Activated CD4-positive, CD25-positive, alpha-beta regulatory T cell treated with anti-CD3 and anti-CD28 coated beads, Interleukin-2, amount 50 U/mL, for 72 hours (primary cell): ENCODE results near the gene NARS2.

Experiments
- DNase-seq: peaks from one replicate; pipeline ENCODE4 v3.0.0; 2021

The NARS2 gene

DNA sequence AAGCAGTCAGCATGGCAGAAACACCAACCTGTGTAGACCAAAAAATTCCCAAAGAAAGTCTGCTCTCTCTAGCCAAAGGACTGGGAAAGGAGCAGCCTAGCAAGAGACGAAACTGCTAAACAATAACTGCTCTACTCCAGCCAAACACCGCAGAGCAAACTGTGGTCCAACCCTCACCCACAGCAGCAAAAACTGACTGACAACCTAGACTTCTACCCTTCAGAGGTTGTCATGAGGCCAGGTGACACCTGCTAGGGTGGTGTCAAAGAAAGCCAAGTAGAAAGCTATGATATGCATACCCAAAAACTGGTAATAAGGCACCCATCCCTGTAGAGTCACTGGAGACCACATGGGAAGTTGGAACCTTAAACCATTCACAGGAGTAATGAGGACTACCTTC, 168.9 kb downstream of the NARS2 start:
- DNase-seq: no peak

DNA sequence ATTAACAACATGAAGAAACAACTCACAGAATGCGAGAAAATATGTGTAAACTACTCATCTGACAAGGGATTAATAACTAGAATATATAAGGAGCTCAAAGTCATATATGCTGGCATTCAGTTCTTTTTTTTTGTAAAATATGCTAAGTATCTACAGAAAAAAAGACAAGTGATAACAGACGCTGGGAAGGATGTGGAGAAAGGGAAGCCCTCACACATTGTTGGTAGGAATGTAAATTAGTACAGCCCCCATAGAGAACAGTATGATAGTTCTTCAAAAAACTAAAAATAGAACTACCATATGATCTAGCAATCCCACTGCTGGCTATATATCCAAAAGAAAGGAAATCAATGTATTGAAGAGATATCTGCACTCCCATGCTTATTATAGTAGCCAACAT, 170.9 kb downstream of the NARS2 start:
- DNase-seq: no peak

DNA sequence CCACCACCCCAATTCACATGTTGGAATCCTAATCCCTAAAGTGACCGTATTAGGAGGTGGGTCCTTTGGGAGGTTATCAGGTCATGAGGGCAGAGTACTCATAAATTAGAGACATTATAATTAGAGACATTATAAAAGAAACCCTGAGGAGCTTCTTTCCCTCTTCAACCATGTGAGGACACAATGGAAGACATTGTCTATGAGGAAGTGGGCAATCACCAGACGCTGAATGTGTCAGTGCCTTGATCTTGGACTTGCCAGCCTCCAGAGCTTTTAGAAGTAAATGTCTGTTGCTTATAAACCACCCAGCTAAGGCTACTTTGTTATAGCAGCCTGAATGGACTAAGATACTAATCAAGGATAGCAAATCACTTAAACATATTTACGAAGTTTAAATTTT, 171.8 kb downstream of the NARS2 start:
- DNase-seq: no peak

DNA sequence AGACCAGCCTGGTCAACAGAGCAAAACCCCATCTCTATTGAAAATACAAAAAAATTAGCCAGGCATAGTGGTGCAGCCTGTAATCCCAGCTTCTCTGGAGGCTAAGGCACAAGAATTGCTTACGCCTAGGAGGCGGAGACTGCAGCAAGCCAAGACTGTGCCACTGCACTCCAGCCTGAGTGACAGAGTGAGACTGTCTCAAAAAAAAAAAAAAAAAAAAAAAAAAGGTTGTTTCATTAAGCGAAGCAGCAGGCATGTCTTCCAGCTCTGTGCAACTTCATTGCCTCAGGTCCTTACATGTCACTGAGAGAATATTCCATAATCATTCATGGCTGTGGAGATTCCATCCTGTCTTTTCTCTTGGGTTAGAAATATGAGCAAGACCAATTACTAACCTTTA, 174.0 kb downstream of the NARS2 start:
- DNase-seq: no peak

DNA sequence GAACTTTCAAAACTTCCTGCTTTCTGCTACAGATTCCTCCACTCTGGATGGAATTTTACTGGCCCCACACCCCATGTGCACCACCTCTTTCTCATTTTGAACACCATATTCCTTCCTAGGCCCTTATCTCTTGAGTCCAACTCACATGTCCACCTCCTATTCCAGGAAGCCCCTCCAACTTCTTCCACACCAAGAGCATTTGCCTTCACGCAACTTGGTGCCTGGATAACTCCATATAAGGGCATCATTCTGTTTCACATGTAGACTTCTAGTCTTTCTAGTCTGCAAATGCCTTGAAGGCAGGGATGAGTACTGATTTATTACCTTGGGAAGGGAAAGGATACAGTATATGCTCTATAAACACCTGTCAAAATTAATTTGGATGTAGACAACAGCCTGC, 174.5 kb downstream of the NARS2 start:
- DNase-seq: no peak

DNA sequence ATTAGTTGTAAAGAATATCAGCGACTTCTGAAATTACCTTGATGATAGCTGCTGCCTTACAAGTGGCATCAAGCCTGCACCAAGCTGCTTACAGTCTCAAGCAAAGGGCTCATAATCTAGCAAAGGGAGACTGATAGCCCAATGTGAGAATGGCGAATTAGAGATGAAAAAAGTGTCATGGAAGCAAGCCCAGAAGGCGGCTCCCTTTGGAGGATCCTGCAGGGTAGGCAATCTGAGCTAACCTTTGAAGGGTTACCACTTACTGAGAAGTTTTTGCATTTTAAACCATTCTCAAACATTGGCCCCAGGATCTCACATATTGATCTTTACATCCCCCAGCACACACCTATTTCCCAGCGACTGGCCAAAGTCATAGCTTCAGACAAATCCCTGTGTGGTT, 175.5 kb downstream of the NARS2 start:
- DNase-seq: no peak

DNA sequence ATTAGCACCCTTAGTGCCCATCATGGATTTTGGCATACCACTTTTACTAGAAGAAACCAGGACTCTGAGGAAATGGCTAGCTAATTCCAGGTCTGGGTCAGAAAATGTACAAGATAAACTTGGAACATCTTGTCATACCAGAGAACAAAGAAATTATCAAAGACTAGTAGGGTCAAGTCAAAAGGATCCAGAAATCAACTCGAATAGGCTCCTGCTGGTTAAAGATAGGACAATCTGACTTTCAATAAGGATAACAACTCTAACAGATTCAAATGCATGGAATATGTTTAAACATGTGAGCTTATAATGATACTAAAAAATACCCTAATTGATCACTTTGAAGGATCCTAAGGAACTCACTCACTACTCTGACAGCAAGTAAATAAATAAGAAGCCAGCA, 175.9 kb downstream of the NARS2 start:
- DNase-seq: no peak

DNA sequence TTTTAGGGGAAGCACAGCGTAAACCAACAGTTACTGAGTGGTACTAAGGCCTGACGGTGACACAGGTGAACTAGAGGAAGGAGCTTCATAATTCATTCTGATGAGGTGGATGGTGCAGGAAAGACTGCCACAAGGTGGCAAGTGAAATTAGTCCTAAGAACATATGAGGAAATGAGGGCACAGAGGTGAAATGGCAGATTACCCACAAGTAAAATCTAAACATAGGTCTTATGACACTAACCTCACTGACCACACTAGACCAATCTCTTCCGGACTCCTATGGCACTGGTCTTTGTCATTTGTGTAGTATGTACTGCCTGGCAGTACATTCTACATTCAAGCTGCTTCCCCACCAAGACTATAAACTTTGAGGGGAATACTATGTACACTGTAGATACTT, 177.3 kb downstream of the NARS2 start:
- DNase-seq: no peak

DNA sequence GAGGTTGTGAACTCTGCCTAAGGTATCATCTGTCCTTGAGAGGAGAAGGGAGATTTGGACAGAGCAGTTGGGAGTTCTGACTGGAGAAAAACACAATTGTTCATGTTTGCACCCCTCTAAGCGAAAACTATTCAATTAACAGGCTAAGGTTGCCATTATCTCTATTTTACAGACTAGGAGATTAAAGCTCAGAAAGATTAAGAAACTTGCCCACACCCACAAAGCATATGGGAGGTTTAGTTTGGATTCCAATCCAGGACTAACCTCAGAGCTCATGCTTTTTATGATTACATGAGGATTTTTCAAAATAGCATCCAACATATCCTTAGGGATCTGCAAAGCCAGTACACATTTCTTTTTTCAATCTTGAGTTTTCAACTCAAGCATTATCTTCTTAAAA, 179.1 kb downstream of the NARS2 start:
- DNase-seq: no peak

DNA sequence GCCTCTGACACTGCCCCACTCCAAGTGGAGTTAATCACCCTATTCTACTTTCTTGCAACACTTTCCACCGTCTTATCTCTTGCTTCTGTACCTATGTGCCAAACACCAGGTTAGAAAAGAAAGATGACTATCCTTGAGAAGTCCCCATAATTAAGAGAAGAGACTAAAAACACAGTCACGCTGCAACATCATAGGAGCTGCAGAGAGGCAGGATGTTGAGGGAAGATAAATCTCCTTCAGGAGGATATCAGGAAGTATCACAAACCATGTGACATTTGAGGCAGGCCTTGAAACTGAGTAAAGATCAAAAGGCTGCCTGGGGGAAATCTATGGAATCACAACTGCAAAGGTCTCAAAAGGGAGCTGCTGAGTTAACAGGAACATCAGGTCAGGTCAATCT, 181.8 kb downstream of the NARS2 start:
- no peak for DNase-seq

DNA sequence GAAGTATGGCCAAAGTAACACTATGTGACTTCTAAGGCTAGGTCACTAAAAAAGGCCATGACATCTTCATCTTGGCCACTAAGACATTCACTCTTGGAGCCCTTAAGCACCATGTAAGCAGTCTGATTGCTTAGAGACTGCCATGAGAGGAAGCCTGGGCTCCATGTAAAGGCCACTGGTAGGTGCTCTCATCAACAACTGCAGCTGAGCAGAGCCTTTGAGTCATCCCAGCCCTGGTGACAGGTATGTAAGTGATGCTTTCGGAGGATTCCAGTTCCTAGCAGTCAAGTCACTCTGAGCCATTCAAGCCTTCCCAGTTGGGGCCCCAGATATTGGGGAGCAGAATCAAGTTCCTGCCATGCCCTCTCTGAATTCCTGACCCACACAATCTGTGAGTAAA, 183.2 kb downstream of the NARS2 start:
- no peak for DNase-seq

DNA sequence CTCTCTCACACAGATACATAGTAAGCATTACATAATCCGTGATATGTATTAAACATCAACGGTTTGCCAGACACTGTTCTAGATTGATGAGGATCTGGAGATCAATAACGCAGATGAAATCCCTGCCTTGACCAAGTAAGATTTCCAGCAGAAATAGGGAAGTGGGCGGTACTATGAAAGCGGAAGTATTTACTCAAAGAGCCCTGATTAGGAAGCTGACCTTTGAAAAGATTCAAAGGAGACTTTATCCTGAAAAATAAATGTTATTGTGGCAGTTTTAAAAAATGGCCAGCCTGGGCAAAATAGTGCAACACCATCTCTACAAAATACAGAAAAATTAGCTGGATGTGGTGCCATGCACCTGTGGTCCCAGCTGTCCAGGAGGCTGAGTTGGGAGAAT, 183.9 kb downstream of the NARS2 start:
- DNase-seq: no peak

DNA sequence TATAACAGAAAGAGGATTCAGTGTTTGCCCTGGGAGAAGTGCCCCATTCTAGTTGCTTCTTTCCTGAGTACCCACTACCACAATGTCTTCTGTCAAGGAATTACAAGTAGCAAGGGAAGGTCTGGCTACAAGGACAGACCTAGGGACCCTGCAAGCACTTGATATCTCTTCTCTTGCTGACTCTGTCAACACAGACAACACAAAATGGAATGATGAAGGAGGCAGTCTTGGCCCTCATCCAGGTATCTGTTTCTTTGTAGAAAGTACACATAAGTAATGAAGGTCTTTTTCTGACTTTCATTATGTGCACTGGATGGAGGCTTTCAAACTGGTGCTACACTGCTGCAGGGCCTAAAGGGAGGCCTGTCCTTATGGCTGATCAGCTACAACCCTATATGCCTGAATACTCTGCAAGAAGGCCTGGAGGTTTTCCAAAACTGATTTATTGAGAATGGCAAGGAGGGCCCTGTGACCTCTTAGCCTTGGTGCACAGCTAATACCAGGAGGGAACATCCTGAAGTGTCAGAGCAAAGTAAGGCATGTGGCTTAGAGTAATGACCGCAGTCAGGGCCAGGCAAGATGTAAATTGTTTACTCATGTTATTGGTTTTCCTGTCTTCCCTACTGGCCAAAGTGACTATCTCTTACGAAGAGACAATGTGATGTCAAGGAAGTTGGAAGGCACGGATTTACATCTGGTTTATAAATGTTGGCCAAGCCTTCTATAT, 188.3 kb downstream of the NARS2 start:
- DNase-seq: no peak
